ENCODE results near the gene ENTHD1.

DNA sequence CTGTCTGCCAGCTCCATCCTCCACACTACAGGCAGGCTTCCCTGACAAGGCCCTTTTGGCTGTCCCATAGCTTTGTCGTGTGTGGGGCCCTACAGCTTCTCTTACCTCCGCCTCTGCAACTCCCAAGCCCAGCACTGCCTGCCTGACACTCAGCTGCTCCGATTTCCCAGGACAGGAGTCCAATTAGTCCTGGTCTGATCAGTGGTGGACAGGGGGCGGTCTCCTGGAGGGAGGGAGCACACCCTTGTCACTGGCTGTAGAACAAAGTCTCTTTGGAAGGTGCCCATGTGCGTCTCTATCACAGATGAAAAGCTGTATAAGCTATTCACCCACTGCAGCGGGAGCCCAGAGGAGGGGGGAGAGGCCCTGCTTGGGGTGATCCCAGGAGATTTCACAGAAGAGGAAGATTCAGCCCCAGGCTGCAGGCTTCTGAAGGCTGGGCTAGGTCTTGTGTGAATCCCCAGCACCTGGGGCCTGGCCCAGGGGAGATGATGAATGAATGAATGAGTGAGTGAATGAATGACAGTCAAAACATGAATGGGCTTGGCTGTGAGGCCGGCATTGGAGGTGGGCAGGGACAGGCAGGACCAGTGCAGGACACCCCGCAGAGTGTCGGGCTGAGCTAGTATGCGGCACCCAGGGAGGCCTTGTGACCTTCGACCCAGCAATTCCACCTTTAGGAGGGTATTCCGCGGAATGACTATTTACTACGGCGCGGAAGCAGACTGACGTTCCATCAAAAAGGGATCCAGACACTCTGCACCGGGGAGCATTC is 180.6 kb downstream of the ENTHD1 start:
- TF ChIP-seq, protein P1, sequence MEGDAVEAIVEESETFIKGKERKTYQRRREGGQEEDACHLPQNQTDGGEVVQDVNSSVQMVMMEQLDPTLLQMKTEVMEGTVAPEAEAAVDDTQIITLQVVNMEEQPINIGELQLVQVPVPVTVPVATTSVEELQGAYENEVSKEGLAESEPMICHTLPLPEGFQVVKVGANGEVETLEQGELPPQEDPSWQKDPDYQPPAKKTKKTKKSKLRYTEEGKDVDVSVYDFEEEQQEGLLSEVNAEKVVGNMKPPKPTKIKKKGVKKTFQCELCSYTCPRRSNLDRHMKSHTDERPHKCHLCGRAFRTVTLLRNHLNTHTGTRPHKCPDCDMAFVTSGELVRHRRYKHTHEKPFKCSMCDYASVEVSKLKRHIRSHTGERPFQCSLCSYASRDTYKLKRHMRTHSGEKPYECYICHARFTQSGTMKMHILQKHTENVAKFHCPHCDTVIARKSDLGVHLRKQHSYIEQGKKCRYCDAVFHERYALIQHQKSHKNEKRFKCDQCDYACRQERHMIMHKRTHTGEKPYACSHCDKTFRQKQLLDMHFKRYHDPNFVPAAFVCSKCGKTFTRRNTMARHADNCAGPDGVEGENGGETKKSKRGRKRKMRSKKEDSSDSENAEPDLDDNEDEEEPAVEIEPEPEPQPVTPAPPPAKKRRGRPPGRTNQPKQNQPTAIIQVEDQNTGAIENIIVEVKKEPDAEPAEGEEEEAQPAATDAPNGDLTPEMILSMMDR (IDR thresholded peaks at IDR 0.05; ENCODE audit: low read depth, low read length), result no peak
- TF ChIP-seq POLR2A (IDR thresholded peaks at IDR 0.05; ENCODE audit: extremely low read depth, insufficient read length) (no peak), MYC (IDR thresholded peaks at IDR 0.05; ENCODE audit: low read depth, low read length) (no peak)

All from NB4 (cell line).